Measurements from ENCODE around the gene FERMT3. TPM values are rescaled to one million over a fixed set of nuclear protein-coding genes. Genes with fewer than 3 reads are reported as not detected.
A peak's percentile ranks its signal among the peaks of the same experiment; 100 is the strongest.

Gene FERMT3
- total and polyA plus RNA-seq, 2 of the 8 experiments (the other 6 are each of a cell fraction or from before 2014, with no cell fraction given): 1.4 to 3.7 TPM

DNA sequence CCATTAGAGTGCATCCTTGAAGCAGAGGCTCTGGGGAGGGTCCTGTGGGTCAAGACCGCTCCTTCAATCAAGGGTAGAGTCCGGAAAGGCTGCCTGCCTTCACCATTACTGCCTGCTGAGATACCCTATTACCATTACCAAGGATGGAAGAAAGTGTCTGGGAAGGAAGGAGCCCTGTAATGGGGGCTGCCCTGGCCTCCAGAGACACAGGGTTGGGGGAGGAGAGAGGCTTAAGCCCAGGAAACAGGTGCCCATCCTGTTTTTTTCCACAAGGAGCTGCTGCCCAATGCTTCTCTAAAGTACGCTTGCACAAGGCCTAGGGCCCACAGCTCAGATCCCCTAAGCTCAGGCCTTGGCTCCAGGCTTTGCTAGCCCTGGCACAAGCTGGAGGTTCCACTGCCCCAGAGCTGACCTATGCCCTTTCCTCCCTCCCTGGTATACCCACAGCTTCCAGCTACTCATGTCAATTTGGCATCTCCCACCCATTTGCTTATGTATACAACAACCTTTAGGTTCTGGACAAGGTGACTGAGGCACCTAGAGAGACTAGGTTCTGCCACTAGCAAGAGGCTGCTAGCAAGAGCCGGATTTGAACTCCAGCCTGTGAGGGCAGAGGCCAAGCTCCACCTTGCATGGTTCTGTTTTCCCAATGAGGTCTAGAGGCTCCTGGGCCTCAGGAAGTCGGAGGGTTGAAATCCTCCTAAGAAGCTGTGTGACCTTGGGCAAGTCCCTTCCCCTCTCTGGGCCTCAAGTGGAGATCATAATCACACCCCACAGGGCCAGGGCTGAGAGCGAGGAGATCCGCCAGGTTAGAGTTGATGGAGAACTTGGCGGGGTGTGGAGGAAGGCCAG, 43.3 kb downstream of the FERMT3 start (continued):
- 0 out of 4 replicates have a peak, but pooled peaks of 1 of the 2 experiments have one; percentile 49 for TF ChIP-seq HDAC2 (IDR thresholded peaks at IDR 0.05; ENCODE audit: borderline replicate concordance in 1 of 2, low read depth in 2 of 2, low read length in 2 of 2)
- TF ChIP-seq JUN (IDR thresholded peaks at IDR 0.05; ENCODE audit: low read depth, low read length): no peak
- no peak for TF ChIP-seq BACH1 (IDR thresholded peaks at IDR 0.05; ENCODE audit: low read length)
- TF ChIP-seq RXRA (IDR thresholded peaks at IDR 0.05; ENCODE audit: insufficient read depth, low read depth, low read length): no peak
- TF ChIP-seq, protein P1, sequence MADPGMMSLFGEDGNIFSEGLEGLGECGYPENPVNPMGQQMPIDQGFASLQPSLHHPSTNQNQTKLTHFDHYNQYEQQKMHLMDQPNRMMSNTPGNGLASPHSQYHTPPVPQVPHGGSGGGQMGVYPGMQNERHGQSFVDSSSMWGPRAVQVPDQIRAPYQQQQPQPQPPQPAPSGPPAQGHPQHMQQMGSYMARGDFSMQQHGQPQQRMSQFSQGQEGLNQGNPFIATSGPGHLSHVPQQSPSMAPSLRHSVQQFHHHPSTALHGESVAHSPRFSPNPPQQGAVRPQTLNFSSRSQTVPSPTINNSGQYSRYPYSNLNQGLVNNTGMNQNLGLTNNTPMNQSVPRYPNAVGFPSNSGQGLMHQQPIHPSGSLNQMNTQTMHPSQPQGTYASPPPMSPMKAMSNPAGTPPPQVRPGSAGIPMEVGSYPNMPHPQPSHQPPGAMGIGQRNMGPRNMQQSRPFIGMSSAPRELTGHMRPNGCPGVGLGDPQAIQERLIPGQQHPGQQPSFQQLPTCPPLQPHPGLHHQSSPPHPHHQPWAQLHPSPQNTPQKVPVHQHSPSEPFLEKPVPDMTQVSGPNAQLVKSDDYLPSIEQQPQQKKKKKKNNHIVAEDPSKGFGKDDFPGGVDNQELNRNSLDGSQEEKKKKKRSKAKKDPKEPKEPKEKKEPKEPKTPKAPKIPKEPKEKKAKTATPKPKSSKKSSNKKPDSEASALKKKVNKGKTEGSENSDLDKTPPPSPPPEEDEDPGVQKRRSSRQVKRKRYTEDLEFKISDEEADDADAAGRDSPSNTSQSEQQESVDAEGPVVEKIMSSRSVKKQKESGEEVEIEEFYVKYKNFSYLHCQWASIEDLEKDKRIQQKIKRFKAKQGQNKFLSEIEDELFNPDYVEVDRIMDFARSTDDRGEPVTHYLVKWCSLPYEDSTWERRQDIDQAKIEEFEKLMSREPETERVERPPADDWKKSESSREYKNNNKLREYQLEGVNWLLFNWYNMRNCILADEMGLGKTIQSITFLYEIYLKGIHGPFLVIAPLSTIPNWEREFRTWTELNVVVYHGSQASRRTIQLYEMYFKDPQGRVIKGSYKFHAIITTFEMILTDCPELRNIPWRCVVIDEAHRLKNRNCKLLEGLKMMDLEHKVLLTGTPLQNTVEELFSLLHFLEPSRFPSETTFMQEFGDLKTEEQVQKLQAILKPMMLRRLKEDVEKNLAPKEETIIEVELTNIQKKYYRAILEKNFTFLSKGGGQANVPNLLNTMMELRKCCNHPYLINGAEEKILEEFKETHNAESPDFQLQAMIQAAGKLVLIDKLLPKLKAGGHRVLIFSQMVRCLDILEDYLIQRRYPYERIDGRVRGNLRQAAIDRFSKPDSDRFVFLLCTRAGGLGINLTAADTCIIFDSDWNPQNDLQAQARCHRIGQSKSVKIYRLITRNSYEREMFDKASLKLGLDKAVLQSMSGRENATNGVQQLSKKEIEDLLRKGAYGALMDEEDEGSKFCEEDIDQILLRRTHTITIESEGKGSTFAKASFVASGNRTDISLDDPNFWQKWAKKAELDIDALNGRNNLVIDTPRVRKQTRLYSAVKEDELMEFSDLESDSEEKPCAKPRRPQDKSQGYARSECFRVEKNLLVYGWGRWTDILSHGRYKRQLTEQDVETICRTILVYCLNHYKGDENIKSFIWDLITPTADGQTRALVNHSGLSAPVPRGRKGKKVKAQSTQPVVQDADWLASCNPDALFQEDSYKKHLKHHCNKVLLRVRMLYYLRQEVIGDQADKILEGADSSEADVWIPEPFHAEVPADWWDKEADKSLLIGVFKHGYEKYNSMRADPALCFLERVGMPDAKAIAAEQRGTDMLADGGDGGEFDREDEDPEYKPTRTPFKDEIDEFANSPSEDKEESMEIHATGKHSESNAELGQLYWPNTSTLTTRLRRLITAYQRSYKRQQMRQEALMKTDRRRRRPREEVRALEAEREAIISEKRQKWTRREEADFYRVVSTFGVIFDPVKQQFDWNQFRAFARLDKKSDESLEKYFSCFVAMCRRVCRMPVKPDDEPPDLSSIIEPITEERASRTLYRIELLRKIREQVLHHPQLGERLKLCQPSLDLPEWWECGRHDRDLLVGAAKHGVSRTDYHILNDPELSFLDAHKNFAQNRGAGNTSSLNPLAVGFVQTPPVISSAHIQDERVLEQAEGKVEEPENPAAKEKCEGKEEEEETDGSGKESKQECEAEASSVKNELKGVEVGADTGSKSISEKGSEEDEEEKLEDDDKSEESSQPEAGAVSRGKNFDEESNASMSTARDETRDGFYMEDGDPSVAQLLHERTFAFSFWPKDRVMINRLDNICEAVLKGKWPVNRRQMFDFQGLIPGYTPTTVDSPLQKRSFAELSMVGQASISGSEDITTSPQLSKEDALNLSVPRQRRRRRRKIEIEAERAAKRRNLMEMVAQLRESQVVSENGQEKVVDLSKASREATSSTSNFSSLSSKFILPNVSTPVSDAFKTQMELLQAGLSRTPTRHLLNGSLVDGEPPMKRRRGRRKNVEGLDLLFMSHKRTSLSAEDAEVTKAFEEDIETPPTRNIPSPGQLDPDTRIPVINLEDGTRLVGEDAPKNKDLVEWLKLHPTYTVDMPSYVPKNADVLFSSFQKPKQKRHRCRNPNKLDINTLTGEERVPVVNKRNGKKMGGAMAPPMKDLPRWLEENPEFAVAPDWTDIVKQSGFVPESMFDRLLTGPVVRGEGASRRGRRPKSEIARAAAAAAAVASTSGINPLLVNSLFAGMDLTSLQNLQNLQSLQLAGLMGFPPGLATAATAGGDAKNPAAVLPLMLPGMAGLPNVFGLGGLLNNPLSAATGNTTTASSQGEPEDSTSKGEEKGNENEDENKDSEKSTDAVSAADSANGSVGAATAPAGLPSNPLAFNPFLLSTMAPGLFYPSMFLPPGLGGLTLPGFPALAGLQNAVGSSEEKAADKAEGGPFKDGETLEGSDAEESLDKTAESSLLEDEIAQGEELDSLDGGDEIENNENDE (IDR thresholded peaks at IDR 0.05; ENCODE audit: insufficient replicate concordance, low read length): no peak
- no peak for TF ChIP-seq KDM4A (IDR thresholded peaks at IDR 0.05; ENCODE audit: low read depth, low read length, severe bottlenecking)
- no peak for TF ChIP-seq CHD1 (IDR thresholded peaks at IDR 0.05; ENCODE audit: low read depth, low read length)

Measured in H1 (cell line).